Activated effector memory CD4-positive, alpha-beta T cell treated with Interleukin-2 at 50 U/mL for 16 hours (primary cell): Measurements from ENCODE around the gene GLRX5.
A peak's percentile ranks its signal among the peaks of the same experiment; 100 is the strongest.
"Not testable (repeated sequence)": the region's sequence is repeated elsewhere in the genome, so short reads cannot be mapped to it uniquely, and the experiment has no call there.

ENCODE experiments used
- DNase-seq: peaks from one replicate; pipeline ENCODE4 v3.0.0-alpha.2; 2020

GLRX5 gene

DNA sequence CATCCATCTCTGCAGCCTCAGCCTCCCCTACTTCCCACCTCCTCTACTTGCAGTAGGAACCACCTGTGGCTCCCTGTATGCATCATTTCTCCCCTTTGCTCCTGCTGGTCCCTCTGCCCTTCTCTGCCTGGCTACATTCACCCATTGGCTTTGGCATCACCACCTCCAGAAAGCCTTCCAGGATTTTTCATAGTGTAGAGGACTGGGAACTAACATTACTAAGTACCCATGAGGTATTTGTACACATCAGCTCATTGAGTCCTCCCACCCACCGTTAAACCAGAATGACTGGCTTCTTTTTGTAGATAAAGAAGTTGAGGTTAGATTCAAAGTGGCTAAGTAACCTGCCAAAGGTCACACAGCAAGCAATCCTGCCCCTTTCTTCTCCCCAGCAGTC lies 35.5 kb upstream of the GLRX5 start:
- DNase-seq: no peak

- DNase-seq: no peak
Observed at GRCh38 chr14:95500201-95500681, 34.6 kb upstream of the GLRX5 start.

DNA sequence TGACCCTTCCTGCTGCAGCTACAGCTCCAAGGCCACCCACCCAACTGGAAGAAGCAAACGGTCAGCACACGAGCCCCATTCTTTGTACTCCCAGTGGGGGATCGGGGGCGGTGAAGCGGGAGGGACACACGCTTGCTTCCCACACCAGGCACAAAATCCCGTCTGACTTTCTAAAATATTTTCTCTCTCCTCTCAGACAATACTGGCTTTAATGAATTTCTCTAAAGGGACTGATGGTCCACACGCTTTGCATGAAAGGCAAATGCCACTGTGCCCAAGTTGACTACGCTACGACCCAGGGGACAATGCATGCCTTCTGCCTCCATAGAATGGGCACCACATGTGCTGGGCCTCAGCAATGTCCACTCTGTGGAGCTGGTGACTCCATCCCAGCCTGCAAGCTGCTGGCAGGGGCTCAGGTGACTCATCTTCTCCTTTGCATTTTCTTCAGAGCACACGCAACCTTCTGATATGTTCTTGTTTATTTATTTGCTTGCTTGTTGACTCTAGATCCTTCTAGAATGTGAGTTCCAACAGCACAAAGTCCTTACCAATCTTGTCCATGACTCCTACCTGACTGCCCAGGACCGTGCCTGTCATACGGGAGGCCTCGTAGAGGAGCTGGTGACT lies 34.0 kb upstream of the GLRX5 start:
- no peak for DNase-seq

DNA sequence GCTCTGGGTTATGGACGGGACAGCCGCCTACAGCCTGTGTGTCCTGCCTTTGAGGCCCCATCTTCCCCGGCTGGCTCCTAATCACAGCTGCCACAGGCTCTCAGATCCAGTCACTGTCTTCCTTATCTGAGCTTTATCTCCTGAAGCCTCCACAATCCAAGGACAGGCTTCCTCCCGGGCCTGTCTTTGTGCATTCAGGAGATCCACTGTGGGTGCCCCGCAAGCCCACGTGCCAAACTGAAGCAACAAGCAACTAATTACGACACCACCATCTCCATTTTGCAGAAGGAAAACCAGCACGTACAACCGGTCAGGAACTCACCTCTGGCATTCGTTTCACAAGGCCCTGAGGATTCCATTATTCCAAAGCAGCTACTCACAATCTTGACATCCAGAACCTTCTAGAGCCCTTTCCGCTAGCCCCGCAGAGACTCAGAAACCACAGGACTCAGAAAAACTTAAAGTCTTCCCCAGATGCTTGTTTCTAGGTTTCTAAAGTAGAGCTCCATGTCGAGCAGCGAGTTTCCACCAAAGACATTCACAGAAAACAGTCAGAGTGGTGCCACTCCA lies 32.4 kb upstream of the GLRX5 start:
- no peak for DNase-seq

DNA sequence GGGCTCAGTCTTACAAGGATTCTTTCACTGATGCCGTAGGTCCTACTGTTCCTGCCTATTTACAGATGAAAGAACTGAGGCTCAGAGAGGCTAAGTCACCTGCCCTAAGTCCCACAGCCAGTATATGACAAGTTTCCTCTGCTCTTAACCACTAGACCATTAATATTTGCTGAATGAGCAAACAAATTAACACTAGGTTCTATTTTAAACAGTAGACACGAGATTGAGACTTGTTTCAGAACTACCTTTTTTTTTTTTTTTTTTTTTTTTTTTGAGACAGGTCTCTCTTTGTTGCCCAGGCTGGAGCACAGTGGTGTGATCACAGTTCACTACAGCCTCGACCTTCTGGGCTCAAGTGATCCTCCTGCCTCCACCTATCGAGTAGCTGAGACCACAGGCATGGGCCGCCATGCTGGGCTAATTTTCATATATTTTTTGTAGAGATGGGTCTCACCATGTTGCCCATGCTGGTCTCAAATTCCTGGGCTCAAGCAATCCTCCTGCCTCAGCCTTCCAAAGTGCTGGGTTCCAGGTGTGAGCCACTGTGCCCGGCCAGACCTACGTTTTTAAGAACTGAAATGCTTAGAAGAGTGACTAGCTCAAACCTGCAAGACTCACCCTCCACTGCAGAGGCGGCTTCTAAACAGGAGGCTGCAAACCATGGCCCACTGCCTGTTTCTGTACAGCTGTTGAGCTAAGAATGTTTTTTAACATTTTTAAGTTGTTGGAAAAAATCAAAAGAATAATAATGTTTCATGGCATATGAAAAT lies 31.3 kb upstream of the GLRX5 start:
- no peak for DNase-seq

GRCh38 chr14:95504135-95505029 lies 30.5 kb upstream of the GLRX5 start:
- DNase-seq: no peak

GRCh38 chr14:95505030-95505589 lies 29.7 kb upstream of the GLRX5 start:
- no peak for DNase-seq

GRCh38 chr14:95507174-95507573 lies 27.7 kb upstream of the GLRX5 start:
- no peak for DNase-seq

DNA sequence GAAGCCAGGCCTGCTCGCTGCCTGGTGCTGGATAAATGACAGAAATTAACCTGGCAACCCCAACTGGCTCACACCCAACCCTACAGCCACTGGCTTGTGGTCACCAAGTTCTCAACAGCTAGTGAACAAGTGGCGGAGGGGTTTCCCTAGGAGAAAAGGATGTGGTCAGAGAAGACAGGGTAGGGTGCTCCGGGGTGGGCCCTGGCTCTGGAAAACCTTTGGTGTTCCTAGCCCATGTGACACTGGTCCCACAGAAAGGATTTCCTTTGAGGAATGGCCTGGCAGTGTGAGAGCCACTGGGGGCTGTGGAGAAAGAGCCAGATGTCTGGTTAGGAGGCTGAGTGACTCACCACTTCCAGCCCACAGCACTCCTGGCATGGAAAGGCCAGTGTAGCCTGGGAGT lies 27.1 kb upstream of the GLRX5 start:
- no peak for DNase-seq

DNA sequence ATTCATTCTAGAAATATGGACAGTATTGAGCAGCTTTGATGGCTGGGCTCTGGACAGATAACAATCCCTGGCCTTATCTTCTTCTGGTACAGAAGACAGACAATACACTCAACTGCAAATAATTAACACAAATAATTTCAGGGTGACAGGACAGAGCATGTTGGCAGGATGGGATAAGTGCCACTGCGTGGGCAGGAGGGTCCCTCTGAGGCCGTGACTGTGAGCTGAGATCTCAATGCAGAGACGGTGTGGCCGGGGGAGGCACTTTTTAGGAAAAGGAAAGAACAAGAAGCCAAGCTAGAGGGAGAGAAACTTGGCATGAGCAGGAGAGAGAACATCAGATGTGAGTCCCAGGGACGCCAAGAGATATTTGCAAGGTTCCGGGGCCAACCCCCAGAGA lies 26.5 kb upstream of the GLRX5 start:
- no peak for DNase-seq

- DNase-seq: no peak
Observed at GRCh38 chr14:95509495-95509894, 25.4 kb upstream of the GLRX5 start.

GRCh38 chr14:95510344-95510743 lies 24.5 kb upstream of the GLRX5 start:
- not testable (repeated sequence) for DNase-seq

DNA sequence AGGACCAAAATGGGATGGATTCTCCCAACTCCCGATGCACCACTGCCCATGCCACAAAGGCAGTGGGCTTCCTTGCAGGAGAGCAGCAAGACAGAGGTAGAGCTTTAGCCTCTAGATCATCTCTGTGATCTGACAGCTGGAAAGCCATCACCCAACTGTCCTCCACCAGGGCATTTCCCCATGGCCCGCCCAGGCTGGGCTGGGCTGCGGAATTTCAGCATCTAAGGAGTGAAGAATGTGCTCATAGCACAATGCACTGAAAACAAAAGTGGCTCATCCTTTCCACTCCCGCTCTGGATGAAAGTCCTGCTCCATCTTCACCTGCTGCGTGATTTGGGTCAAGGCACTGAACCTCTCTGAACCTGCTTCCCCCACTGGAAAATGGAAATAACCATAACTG lies 24.0 kb upstream of the GLRX5 start:
- DNase-seq: no peak

DNA sequence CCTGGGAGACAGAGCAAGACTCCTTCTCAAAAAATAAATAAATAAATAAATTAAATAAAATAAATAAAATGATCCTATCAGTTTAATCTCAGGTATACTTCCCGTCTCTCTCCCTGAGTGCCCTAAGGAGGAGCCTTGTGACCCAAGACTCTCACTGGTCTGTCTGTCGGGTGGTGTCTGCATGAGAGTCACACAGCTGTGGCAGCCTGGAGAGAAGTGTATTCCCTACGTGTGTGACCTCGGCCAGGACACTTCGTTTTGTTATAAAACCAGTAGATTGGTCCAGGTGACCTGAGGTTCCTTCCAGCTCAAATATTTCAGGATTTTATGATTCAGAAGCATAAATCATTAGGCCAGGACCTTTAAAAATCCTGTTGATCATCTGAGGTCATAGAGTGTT lies 23.2 kb upstream of the GLRX5 start:
- no peak for DNase-seq

DNA sequence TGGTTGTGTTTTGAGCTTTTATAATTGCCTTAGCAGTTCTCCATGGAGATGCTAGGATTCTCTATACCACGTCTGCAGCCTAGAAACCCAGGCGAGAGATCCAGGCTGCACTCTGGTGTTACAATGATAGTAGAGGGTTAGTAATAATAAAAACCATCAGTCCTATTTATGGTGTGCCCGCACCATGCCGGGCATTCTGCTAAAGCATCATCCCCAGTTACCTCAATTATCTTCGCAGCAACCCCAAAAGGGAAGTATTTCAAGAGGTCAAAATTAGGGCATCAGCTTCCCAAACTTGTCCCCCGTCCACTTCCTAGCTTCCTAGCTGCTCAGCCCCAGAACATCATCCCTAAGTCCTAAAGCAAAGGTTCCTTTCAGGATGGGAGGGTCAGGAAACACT lies 21.6 kb upstream of the GLRX5 start:
- no peak for DNase-seq

DNA sequence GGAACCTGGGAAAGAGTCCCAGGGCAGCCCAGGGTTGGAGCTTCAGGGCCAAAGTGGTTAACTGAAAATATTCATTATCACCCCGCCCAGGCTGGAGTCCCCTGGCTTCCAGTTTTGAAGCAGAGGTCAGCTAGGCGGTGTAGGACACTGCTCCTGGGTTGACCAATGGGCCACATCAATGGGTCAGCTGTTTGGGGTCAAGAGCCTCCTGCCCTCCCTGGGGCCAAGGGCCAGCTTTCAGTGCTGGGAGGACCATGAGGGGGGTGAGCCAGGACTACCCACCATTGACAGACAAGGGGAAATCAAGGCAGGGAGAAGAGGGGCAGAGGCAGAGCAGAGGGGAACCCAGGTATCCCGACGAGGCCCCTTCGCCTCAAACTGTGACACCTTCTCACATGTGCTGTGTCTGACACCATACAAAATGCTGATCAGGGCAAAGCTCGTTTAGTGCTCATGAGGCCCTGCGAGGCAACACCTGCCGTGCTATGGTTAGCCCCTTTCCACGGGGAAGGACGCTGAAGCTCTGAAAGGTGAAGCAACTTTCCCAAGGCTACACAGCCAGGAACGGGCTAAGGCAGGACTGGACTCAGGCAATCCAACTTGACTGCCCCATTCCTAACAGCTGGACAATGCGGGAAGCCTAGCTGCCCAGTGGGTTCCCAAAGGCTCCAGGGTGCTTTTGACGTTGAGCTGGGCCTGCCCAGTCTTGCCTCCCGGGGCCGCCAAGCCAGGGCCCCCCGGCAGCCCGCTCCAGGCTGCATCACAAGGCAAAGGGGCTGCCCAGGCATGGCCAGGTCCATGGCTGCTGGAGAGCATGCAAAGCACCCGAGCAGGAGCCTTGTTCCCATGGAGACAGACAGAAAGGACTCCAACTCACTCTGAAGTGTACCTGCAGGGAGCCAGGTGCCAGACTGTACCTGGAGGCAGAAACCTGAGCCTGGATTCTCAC lies 20.4 kb upstream of the GLRX5 start:
- no peak for DNase-seq

DNA sequence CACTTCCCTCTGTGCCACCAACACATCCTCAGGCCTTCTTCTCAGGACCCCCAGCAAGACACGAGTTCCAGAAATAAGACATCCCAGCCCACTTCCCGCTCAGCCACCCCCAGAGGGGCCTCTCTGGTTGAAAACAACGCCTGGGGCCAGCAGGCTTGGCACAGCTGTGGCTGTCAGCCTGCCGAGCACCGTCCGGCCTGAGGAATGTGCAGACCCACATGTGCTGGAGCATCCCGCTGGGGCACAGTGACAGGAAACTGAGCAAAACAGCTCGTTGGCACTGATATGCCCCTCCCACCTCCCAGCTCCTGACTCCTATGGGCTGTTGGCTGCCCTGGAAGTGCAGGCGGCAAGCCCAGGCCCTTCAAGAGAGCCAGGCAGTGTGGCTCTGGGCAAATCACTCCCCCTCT lies 19.8 kb upstream of the GLRX5 start:
- no peak for DNase-seq

DNA sequence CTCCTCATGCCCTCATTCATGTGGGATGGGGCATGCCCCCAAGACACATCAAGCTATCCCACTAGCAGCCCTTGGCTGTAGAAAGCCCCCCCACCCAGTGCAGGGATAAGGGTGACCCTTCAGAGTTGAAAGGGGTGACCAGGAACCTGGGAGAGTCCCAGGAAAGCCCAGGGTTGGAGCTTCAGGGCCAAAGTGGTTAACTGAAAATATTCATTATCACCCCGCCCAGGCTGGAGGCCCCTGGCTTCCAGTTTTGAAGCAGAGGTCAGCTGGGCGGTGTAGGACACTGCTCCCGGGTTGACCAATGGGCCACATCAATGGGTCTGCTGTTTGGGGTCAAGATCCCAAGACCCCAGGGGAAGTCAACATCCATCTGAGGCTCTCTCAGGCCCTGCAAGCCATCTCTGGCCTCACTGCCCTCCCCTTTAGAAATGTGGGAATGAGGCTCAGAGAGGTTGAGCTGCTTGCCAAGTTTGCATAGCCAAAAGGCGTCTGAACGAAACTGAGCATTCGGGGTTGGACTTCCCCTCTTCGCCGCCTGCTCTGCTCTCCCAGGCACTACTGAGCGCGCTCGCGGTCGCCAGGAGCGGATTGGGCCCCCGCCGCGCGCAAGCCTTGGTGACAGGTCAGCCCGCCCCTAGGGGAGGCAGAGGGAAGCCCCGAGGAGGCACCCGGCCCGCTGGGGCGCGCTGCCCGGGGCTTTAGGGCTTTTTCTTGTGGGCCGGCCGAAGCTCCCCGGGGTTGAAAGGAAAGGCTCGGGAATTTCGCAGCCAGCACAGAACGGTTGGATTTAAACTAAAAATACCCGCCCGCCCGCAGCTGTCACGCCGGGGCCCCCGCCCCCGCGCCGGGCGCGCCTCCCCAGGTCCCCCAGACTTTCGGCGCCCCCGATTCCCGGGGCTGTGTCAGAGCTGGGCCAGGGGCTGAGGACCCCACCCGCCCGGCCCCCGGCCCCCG lies 19.0 kb upstream of the GLRX5 start:
- DNase-seq: peak; percentile 73

DNA sequence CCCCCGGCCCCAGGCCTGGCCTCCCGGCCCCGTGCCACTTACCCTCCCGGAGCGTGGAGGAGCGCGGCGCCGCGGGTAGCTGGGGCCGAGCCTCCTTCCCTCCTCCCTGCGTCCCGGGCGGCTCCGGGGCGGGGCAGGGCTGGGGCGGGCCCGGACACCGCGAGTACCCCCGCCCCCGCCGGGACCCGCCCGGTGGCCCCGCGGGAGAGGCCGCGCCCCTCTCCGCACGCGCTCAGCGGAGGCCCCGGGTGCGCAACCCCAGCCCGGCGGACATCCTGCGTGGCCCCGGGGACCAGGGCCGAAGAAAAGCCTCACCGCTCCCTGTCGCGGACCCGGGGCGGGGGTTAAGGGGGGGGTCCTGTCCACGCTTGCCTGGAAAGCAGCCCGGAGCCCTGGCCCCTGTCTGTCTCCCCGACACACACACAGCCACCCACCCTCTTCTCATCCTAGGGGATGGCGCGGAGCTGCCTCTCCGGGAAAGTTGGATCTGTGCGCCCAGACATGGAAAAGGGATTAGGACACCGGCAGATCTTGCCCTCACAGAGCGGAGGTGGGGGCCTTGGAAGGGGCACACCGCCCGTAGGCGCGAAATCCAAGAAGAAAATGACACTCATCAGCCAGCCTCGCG lies 18.2 kb upstream of the GLRX5 start, which contains the start of gene SYNE3:
Gene SYNE3, minus strand, starts transcription at position 97 of the 628 bp plus-strand sequence. CDS start 40,829 bp downstream, outside the sequence.
- DNase-seq: peak; percentile 50
